Esophagus squamous epithelium (tissue), 5 donors: ENCODE data around the gene BMPER. TPM values are rescaled to one million over a fixed set of nuclear protein-coding genes. Genes with fewer than 3 reads are reported as not detected.
A peak's percentile ranks its signal among the peaks of the same experiment; 100 is the strongest.

Experiments used
- DNase-seq: peaks from one replicate; lab custom pipeline; 2025; lab: John Stamatoyannopoulos, UW
- H3K27ac ChIP-seq, 4 donors: fragments of 200-600 bp; sonication (generic); one replicate each; pipeline ENCODE4 v1.5.1; 2016 to 2019; ENCODE audit warnings: mild to moderate bottlenecking in 1 of 4
- H3K27me3 ChIP-seq, 4 donors: fragments of 200-600 bp; sonication (generic); 1 replicate in 3 of 4; 2 replicates in 1 of 4; pipeline versions ENCODE4 v1.5.1 to v1.6.0; 2017 to 2021; ENCODE audit warnings: antibody characterized with exemption in 1 of 4
- H3K36me3 ChIP-seq, 3 donors: fragments of 200-600 bp; sonication (generic); one replicate each; pipeline ENCODE4 v1.5.1; 2016 to 2019
- H3K4me1 ChIP-seq, 3 donors: fragments of 200-600 bp; sonication (generic); one replicate each; pipeline ENCODE4 v1.5.1; 2017 to 2019
- H3K4me3 ChIP-seq, 4 donors: fragments of 200-600 bp; sonication (generic); 1 replicate in 3 of 4; 2 replicates in 1 of 4; pipeline ENCODE4 v1.5.1; 2016 to 2019; ENCODE audit warnings: mild to moderate bottlenecking in 2 of 4, moderate library complexity in 1 of 4
- H3K9me3 ChIP-seq, 3 donors: fragments of 200-600 bp; sonication (generic); one replicate each; pipeline ENCODE4 v1.5.1; 2016 to 2019
- POLR2A ChIP-seq, 4 donors: fragments of 450-650 bp; IDR thresholded peaks; one replicate each; pipeline ENCODE4 v1.6.1; 2017; ENCODE audit warnings: antibody characterized with exemption in 4 of 4, mild to moderate bottlenecking in 4 of 4, moderate library complexity in 3 of 4
- WGBS, 2 donors: methylation state at CpG; one replicate each; pipeline ENCODE4 v1.1.5; 2018; 5-methylcytosine and 5-hydroxymethylcytosine counted together
- intact Hi-C: fragments of 100-400 bp; cut with DNase I; formaldehyde crosslinking; loops from one replicate; pipeline ENCODE4 v1.15.0; 2022
- total RNA-seq, 4 donors: library from RNA; depleted of rRNA; stranded (reverse); fragments of >200 nt; gene quantifications; one replicate each; pipeline ENCODE4 v1.1.0, GENCODE V29; 2016
- TF ChIP-seq, protein P1 (sequence below), 6 experiments: fragments of 450-650 bp in 4 of 6; fragments of 200-600 bp in 2 of 6; sonication (generic) in 2 of 6; IDR thresholded peaks; one replicate each; pipeline ENCODE4 v1.5.1; 2016 to 2019; ENCODE audit warnings: antibody characterized with exemption in 6 of 6, mild to moderate bottlenecking in 4 of 6, moderate library complexity in 4 of 6
- donor health status: DM: yes; HTN: yes; CAD: no.

BMPER gene
- total RNA-seq, 4 donors from 2014 or later, result 0.11 to 0.76 (median 0.34) TPM

DNA sequence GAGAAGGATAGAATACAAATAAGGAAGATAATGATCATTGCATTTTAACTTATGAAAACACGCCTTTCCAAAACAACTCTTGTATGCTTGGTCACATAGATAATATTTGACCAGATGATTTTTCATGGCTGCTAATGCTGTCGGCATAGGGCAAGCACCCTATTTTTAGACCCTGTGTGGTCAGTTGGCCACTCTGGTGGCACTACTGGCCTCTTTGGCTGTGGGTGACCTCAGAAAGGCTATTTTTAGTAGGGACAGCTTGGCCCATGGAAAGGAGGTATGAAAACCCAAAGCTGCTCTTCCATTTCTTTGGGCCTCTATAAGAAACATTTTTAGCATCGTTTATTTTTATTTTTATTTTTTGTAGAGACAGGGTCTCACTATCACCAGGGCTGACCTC lies 12.3 kb downstream of the BMPER start:
- 72 to 100% methylated on average over 2 to 3 of the region's 3 CpGs for WGBS, 2 donors
- no peaks in the 10 kb centered on the region for H3K36me3 ChIP-seq
- DNase-seq, result no peak
- H3K4me1 ChIP-seq, result no peaks in the 10 kb centered on the region
- H3K27me3 ChIP-seq, result no peaks in the 10 kb centered on the region
- TF ChIP-seq POLR2A (IDR thresholded peaks at IDR 0.05), result no peak
- TF ChIP-seq, protein P1, sequence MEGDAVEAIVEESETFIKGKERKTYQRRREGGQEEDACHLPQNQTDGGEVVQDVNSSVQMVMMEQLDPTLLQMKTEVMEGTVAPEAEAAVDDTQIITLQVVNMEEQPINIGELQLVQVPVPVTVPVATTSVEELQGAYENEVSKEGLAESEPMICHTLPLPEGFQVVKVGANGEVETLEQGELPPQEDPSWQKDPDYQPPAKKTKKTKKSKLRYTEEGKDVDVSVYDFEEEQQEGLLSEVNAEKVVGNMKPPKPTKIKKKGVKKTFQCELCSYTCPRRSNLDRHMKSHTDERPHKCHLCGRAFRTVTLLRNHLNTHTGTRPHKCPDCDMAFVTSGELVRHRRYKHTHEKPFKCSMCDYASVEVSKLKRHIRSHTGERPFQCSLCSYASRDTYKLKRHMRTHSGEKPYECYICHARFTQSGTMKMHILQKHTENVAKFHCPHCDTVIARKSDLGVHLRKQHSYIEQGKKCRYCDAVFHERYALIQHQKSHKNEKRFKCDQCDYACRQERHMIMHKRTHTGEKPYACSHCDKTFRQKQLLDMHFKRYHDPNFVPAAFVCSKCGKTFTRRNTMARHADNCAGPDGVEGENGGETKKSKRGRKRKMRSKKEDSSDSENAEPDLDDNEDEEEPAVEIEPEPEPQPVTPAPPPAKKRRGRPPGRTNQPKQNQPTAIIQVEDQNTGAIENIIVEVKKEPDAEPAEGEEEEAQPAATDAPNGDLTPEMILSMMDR (IDR thresholded peaks at IDR 0.05), result no peak
- no peak overlapping the region for H3K27ac ChIP-seq
- H3K4me3 ChIP-seq, result no peak overlapping the region
- no peaks in the 10 kb centered on the region for H3K9me3 ChIP-seq
- intact Hi-C loops, result no loop called here

DNA sequence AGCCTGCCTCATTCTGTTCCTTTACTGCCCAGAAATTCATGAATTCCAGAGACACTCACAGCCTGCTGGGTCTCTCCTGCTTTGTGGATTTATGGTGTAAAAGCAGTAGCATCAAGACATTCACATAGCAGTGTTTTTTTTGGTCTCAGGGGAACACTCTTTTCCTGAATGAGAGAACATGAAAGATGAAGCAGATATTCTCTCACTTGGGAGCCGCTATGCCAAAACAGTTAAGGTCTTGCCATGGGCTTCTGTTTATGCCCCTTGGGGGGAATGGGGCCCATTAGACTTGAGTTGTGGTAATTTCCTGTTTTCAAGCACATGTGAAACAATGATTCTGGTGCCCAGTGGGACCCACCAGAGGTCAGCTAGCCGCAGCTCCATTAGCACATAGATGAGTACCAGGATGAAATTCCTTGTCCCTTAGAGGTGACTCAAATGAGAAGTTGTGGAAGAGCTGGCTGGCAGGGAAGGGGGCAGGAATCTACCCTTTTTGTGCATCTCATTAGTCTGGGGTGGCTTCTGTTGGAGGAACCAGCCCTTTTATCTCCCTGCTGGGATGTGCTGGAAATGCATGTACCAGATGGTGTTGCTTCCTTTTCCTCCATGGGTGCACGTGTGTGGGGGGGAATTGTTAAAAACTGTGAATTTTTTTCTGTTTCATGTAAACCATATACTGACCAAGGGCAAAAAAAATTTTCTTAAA lies 13.3 kb downstream of the BMPER start:
- 71 to 74% methylated on average over 3 of the region's 3 CpGs for WGBS, 2 donors
- intact Hi-C loops, result no loop called here
- H3K9me3 ChIP-seq, result no peaks in the 10 kb centered on the region
- DNase-seq, result no peak
- TF ChIP-seq, protein P1 (IDR thresholded peaks at IDR 0.05), result no peak
- no peak for TF ChIP-seq POLR2A (IDR thresholded peaks at IDR 0.05)
- H3K4me3 ChIP-seq, result no peak overlapping the region
- H3K27ac ChIP-seq, result no peak overlapping the region
- no peaks in the 10 kb centered on the region for H3K27me3 ChIP-seq
- H3K36me3 ChIP-seq, result no peaks in the 10 kb centered on the region
- H3K4me1 ChIP-seq, result no peaks in the 10 kb centered on the region

DNA sequence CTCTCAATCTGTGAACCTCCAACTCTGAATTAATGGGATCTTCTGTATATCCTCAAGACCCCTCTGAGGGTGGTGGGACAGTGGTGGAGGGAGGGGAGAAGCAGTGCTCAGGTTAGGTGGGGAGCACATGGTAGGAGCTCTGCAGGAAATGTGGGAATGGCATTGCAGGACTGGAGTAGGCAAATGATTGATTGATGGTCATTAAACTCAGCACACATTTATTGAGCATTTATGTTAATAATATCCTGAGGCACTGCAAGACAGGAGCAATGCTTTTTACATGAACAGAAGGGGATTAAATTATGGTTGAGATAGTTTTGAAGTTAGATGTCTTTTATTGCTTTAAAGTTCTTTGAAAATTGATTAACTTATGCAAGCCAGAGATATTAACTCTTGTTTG lies 14.1 kb downstream of the BMPER start:
- no peaks in the 10 kb centered on the region for H3K9me3 ChIP-seq
- intact Hi-C loops, result no loop called here
- DNase-seq, result no peak

DNA sequence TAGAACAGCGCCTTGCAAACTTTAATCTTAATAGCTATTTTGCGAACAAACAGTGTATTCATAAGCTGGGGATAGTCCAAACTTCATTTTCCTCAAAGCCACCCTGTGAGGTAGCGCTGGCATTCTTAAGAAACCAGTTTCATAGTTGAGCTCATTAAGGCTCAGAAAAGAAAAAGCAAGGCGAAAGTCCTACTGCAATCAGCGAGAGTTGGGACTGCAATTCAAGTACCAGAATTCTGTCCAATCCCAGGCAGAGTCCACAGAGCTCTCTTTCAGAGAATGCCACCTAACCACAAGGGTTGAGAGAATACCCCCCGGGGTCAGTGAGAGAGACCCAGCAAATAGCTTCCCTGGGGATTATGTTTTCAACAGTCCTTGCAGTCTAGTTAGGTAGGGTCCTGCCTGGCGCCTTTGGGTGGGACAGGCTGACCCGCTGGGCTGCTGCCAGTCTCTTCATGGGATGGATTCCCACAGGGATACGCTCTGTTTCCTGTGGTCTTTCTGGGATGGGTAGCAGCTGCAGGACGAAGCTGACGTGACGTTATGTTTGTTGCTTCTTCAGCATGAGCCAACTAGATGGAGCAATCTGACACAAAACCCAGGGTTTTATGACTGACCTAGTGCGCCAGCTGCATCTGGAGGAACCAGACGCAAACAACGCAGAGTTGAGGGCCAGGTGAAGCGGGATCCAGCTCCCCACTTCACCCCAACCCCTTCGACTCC lies 16.0 kb downstream of the BMPER start:
- H3K4me1 ChIP-seq, result no peaks in the 10 kb centered on the region
- 74 to 78% methylated on average over 10 to 14 of the region's 17 CpGs for WGBS, 2 donors
- H3K27me3 ChIP-seq, result no peaks in the 10 kb centered on the region
- H3K9me3 ChIP-seq, result no peaks in the 10 kb centered on the region
- TF ChIP-seq, protein P1 (IDR thresholded peaks at IDR 0.05), result no peak
- no peak for TF ChIP-seq POLR2A (IDR thresholded peaks at IDR 0.05)
- peak overlapping the region in 3 of 4 donors; percentile 16 to 75 (median 54) for H3K27ac ChIP-seq
- no peak for DNase-seq
- no peaks in the 10 kb centered on the region for H3K36me3 ChIP-seq
- no peak overlapping the region for H3K4me3 ChIP-seq
- intact Hi-C loops, result no loop called here

More for the DNA sequence above, 14.1 kb downstream of the BMPER start:
- TF ChIP-seq, protein P1 (IDR thresholded peaks at IDR 0.05), result no peak
- TF ChIP-seq POLR2A (IDR thresholded peaks at IDR 0.05), result no peak
- Histone ChIP-seq H3K4me3 (no peak overlapping the region), H3K27me3 (no peaks in the 10 kb centered on the region), H3K36me3 (no peaks in the 10 kb centered on the region), H3K27ac (no peak overlapping the region), H3K4me1 (no peaks in the 10 kb centered on the region)

DNA sequence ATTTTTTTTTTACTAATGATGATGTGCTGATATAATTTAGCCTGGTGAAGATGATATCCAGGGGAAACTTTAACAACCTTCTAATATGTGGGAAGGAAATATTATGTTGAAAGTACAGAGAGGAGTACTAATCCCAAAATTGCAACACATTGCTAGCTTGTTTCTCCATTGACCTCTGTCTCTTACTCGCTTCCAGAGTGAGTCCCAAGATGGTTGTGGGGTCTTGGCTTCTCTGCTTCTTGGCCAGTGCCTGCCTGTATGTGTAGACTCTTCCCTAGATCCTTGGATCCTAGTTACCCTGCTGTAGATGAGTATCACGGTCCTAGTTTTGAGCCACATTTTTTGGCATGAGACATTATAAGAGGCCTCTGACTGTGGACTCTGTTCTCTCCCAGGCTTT lies 17.5 kb downstream of the BMPER start:
- no peaks in the 10 kb centered on the region for H3K9me3 ChIP-seq
- TF ChIP-seq POLR2A (IDR thresholded peaks at IDR 0.05), result no peak
- TF ChIP-seq, protein P1 (IDR thresholded peaks at IDR 0.05), result no peak
- peak overlapping the region in 2 of 4 donors; percentile 22 to 54 for H3K27ac ChIP-seq
- no peaks in the 10 kb centered on the region for H3K4me1 ChIP-seq
- DNase-seq, result no peak
- no peak overlapping the region for H3K4me3 ChIP-seq
- H3K36me3 ChIP-seq, result no peaks in the 10 kb centered on the region
- H3K27me3 ChIP-seq, result no peaks in the 10 kb centered on the region
- intact Hi-C loops, result no loop called here
- 74 to 86% methylated on average over 2 of the region's 2 CpGs for WGBS, 2 donors
